T-cell (primary cell): ENCODE measurements around the gene RIN3. TPM values are rescaled to one million over a fixed set of nuclear protein-coding genes. Genes with fewer than 3 reads are reported as not detected.
"Not testable (repeated sequence)": the region's sequence is repeated elsewhere in the genome, so short reads cannot be mapped to it uniquely, and the experiment has no call there.

ENCODE experiments used
- ATAC-seq, 4 experiments: fragments of 200-7000 bp in 3 of 4; fragments of 150-1000 bp in 1 of 4; cut with Tn5 transposase; replicated peaks in 1 of 4; 1 replicate in 3 of 4; 2 replicates in 1 of 4; pipeline ENCODE4 v1.10.0; 2021; ENCODE audit warnings: moderate library complexity in 3 of 4, mild to moderate bottlenecking in 2 of 4, moderate number of reproducible peaks in 1 of 4
- CTCF ChIA-PET, 2 donors: fragments of 300-600 bp; sonication (Branson Sonifier 250); formaldehyde crosslinking; loops; one replicate each; lab custom pipeline; 2022; ENCODE audit warnings: antibody characterized with exemption in 2 of 2; lab: Charles Lee
- POLR2A ChIA-PET, 2 donors: fragments of 300-600 bp; sonication (Branson Sonifier 250); formaldehyde crosslinking; loops; one replicate each; lab custom pipeline; 2022; ENCODE audit warnings: antibody characterized with exemption in 2 of 2; lab: Charles Lee
- DNase-seq, 35 experiments: peaks; one replicate each; pipeline versions ENCODE4 v3.0.0 to v3.0.0-alpha.2; 2013 to 2023
- H3K27ac ChIP-seq: one replicate; pipeline ENCODE4 v1.5.1; 2013; ENCODE audit warnings: low read length
- H3K27me3 ChIP-seq, 2 experiments: replicated peaks in 1 of 2; 1 replicate in 1 of 2; 2 replicates in 1 of 2; pipeline versions ENCODE4 v1.6.1 to v1.7.0; 2013; ENCODE audit warnings: low read length in 1 of 2, mixed read lengths in 1 of 2; ENCODE audit not compliant: control insufficient read depth in 2 of 2, insufficient read depth in 2 of 2; ENCODE audit errors: extremely low read depth in 1 of 2
- H3K36me3 ChIP-seq, 2 donors: 1 replicate in 1 of 2; 2 replicates in 1 of 2; pipeline versions ENCODE4 v1.6.1 to v1.7.0; 2013; ENCODE audit warnings: low read length in 1 of 2; ENCODE audit not compliant: control insufficient read depth in 2 of 2, insufficient read depth in 1 of 2; ENCODE audit errors: extremely low read depth in 1 of 2
- H3K4me1 ChIP-seq, 2 experiments: 1 replicate in 1 of 2; 2 replicates in 1 of 2; pipeline versions ENCODE4 v1.6.1 to v1.7.0; 2013; ENCODE audit warnings: low read length in 2 of 2, mixed read lengths in 1 of 2; ENCODE audit not compliant: insufficient read depth in 2 of 2, control insufficient read depth in 1 of 2; ENCODE audit errors: extremely low read depth in 1 of 2
- H3K4me3 ChIP-seq, 2 donors: 1 replicate in 1 of 2; 2 replicates in 1 of 2; pipeline versions ENCODE4 v1.5.1 to v1.7.0; 2013; ENCODE audit warnings: mild to moderate bottlenecking in 2 of 2, low read length in 1 of 2, moderate library complexity in 1 of 2; ENCODE audit not compliant: control insufficient read depth in 1 of 2; ENCODE audit errors: extremely low read depth in 1 of 2
- H3K9me3 ChIP-seq: 2 replicates; pipeline ENCODE4 v1.7.0; 2013
- H3K27ac Mint-ChIP-seq, 2 donors: one replicate each; pipeline ENCODE4 v1.8.0; 2020 to 2021; ENCODE audit warnings: mild to moderate bottlenecking in 2 of 2, mixed read lengths in 2 of 2
- H3K27me3 Mint-ChIP-seq, 2 donors: one replicate each; pipeline ENCODE4 v1.8.0; 2021 to 2022; ENCODE audit warnings: mixed read lengths in 2 of 2
- H3K36me3 Mint-ChIP-seq: one replicate; pipeline ENCODE4 v1.8.0; 2021; ENCODE audit warnings: mixed read lengths
- H3K4me1 Mint-ChIP-seq, 3 donors: one replicate each; pipeline ENCODE4 v1.8.0; 2020 to 2022; ENCODE audit warnings: mixed read lengths in 3 of 3, mild to moderate bottlenecking in 1 of 3
- H3K4me3 Mint-ChIP-seq, 3 donors: one replicate each; pipeline ENCODE4 v1.8.0; 2020 to 2022; ENCODE audit warnings: mild to moderate bottlenecking in 3 of 3, mixed read lengths in 3 of 3, moderate library complexity in 3 of 3
- H3K9me3 Mint-ChIP-seq, 3 donors: one replicate each; pipeline ENCODE4 v1.8.0; 2020 to 2022; ENCODE audit warnings: mixed read lengths in 3 of 3
- WGBS: methylation state at CpG from one replicate; pipeline ENCODE4 v1.1.5; 2013; ENCODE audit warnings: missing lambda C conversion rate; ENCODE audit not compliant: insufficient coverage; 5-methylcytosine and 5-hydroxymethylcytosine counted together
- total RNA-seq, 35 experiments: library from RNA in 6 of 35; stranded (reverse) in 6 of 35; fragments of 120-200 nt in 1 of 35; gene quantifications; one replicate each; pipeline versions ENCODE4 v1.2.1 to v1.2.4 and lab custom pipeline; 2013 to 2026

RIN3 gene
- total RNA-seq, 5 donors from 2014 or later (not counting 1 experiment from before 2014, with no cell fraction given): 89.9 to 107 (median 97.0) TPM

DNA sequence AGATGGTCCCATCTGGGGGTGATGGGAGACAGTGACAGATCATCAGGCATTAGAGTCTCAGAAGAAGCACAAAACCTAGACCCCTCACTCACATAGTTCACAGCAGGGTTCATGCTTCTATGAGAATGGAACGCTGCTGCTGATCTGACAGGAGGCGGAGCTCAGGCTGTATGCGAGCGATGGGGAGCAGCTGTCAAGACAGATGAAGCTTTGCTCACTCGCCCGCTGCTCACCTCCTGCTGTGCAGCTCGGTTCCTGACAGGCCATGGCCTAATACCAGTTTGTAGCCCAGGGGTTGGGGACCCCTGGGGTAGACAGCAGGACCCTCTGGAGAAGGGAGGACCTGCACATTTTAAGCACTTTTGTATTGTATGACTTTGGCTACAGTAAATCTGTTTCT lies 123.6 kb downstream of the RIN3 start:
- Histone ChIP-seq H3K9me3 (no peaks in the 10 kb centered on the region), H3K27ac (no peak overlapping the region), H3K4me1 (peaks cover 0 to 12% of the 10 kb centered on the region in 2 experiments), H3K36me3 (peaks cover 8 to 10% of the 10 kb centered on the region in 2 donors), H3K27me3 (no peaks in the 10 kb centered on the region), H3K4me3 (no peak overlapping the region)
- no peak overlapping the region for H3K4me3 Mint-ChIP-seq
- H3K4me1 Mint-ChIP-seq: peaks cover 15 to 19% (median 19%) of the 10 kb centered on the region in 3 donors
- WGBS: 100% methylated on average over 4 of the region's 7 CpGs
- DNase-seq (peak in 1 of 35 experiments; percentile 16), ATAC-seq (no peak)
- no peaks in the 10 kb centered on the region for H3K36me3 Mint-ChIP-seq
- ChIA-PET CTCF (no interaction called here), POLR2A (no interaction called here)
- no peaks in the 10 kb centered on the region for H3K9me3 Mint-ChIP-seq
- H3K27ac Mint-ChIP-seq: peak overlapping the region; percentile 22 to 49
- H3K27me3 Mint-ChIP-seq: no peaks in the 10 kb centered on the region

DNA sequence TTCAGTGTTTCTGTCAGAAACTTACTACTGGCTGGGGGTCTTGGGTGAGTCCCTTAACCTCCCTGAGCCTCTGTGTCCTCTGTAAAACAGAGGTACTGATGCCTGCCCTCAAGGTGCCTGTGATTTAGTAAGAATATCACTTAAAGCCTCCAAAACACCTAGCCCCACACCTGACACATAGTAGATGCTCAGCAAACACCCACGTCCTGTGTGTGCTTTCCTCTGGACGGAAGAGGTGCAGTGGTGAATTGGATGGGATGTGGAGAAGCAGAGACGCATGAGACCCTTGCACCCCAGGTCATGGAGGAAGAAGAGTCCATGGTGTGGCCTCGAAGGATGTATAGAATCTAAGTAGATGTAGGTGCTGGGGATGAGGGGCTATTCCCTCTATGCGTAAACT lies 124.3 kb downstream of the RIN3 start:
- peaks cover 0 to 2% of the 10 kb centered on the region in 2 experiments for H3K27me3 ChIP-seq
- no peaks in the 10 kb centered on the region for H3K27me3 Mint-ChIP-seq
- H3K4me1 Mint-ChIP-seq: peaks cover 9 to 14% (median 13%) of the 10 kb centered on the region in 3 donors
- CTCF ChIA-PET: no interaction called here
- H3K36me3 Mint-ChIP-seq: peaks cover 4% of the 10 kb centered on the region
- no peak overlapping the region for H3K4me3 ChIP-seq
- peaks cover 8 to 10% of the 10 kb centered on the region in 2 donors for H3K36me3 ChIP-seq
- POLR2A ChIA-PET: no interaction called here
- H3K4me3 Mint-ChIP-seq: no peak overlapping the region
- no peaks in the 10 kb centered on the region for H3K9me3 Mint-ChIP-seq
- H3K9me3 ChIP-seq: no peaks in the 10 kb centered on the region
- ATAC-seq: no peak
- H3K27ac Mint-ChIP-seq: peak overlapping the region; percentile 25 to 52
- H3K27ac ChIP-seq: no peak overlapping the region
- no peak for DNase-seq
- H3K4me1 ChIP-seq: peaks cover 0 to 8% of the 10 kb centered on the region in 2 experiments
- 96% methylated on average over 3 of the region's 5 CpGs for WGBS

DNA sequence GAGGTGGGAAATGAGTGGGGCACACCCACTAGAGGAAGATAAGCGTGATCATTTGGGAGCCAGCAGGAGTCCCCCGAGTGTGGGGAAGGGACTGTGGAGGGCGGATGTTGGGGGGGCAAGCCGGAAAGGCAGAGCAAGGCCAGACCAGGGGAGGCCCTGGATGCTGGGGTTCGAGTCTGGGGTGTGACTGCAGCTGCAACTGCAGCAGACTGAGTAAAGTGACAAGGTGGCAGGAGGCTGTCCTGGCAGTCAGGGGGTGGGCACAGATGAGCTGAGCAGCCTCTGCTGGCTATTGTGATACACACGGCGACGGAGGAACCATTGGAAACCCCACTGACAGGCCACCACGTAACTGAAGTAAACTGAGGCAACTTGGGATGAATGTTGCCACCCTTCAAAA lies 124.7 kb downstream of the RIN3 start:
- H3K36me3 Mint-ChIP-seq: peaks cover 4% of the 10 kb centered on the region
- Histone ChIP-seq H3K4me1 (peaks cover 0 to 4% of the 10 kb centered on the region in 2 experiments), H3K36me3 (peaks cover 8 to 10% of the 10 kb centered on the region in 2 donors), H3K27ac (no peak overlapping the region), H3K27me3 (peaks cover 0 to 2% of the 10 kb centered on the region in 2 experiments), H3K4me3 (no peak overlapping the region), H3K9me3 (no peaks in the 10 kb centered on the region)
- H3K27ac Mint-ChIP-seq: peak overlapping the region; percentile 25 to 52
- no peaks in the 10 kb centered on the region for H3K9me3 Mint-ChIP-seq
- ChIA-PET POLR2A (no interaction called here), CTCF (interaction anchor here in 1 of 2 donors (0.5 kb wide), 1 partner anchor 137 kb away, joined by 3 read pairs; no protein-coding TSS in a partner anchor)
- H3K4me1 Mint-ChIP-seq: peaks cover 5 to 10% (median 9%) of the 10 kb centered on the region in 3 donors
- DNase-seq: peak in 1 of 35 experiments; percentile 10
- 94% methylated on average over 9 of the region's 9 CpGs for WGBS
- ATAC-seq: no peak
- no peak overlapping the region for H3K4me3 Mint-ChIP-seq
- no peaks in the 10 kb centered on the region for H3K27me3 Mint-ChIP-seq

DNA sequence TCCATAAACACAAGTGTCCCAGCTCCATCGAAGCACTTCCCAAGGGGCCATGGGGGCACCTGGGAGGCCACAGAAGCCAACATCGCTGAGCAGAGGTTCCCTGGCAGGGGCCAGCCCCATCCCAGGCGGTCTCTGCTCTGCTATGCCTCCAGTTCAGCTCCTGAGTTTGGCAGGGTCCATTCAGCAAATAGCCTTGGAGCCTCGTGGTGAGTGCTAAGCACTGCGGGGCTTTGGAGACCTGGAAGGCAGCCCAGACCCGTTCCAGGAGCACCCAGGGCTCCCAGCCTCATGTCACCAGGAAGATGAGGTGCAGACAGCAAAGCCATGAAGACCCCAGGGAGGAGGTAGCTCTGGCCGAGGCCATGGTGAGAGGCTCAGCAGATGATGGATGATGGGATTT lies 125.3 kb downstream of the RIN3 start:
- H3K36me3 Mint-ChIP-seq: peaks cover 4% of the 10 kb centered on the region
- no peaks in the 10 kb centered on the region for H3K9me3 Mint-ChIP-seq
- Histone ChIP-seq H3K27ac (no peak overlapping the region), H3K36me3 (peaks cover 8 to 12% of the 10 kb centered on the region in 2 donors), H3K4me3 (no peak overlapping the region), H3K27me3 (peaks cover 0 to 2% of the 10 kb centered on the region in 2 experiments), H3K4me1 (peaks cover 0 to 2% of the 10 kb centered on the region in 2 experiments), H3K9me3 (no peaks in the 10 kb centered on the region)
- DNase-seq (peak in 1 of 35 experiments; percentile 20), ATAC-seq (no peak)
- H3K4me3 Mint-ChIP-seq: no peak overlapping the region
- peaks cover 2 to 6% (median 4%) of the 10 kb centered on the region in 3 donors for H3K4me1 Mint-ChIP-seq
- POLR2A ChIA-PET: no interaction called here
- WGBS: 93% methylated on average over 7 of the region's 7 CpGs
- CTCF ChIA-PET: interaction anchor here in 1 of 2 donors (0.5 kb wide), 1 partner anchor 137 kb away, joined by 3 read pairs; no protein-coding TSS in a partner anchor
- H3K27ac Mint-ChIP-seq: peak overlapping the region in 1 of 2 donors; percentile 12
- H3K27me3 Mint-ChIP-seq: no peaks in the 10 kb centered on the region

GRCh38 chr14:92639472-92640117 lies 126.0 kb downstream of the RIN3 start:
- peaks cover 8 to 14% of the 10 kb centered on the region in 2 donors for H3K36me3 ChIP-seq

DNA sequence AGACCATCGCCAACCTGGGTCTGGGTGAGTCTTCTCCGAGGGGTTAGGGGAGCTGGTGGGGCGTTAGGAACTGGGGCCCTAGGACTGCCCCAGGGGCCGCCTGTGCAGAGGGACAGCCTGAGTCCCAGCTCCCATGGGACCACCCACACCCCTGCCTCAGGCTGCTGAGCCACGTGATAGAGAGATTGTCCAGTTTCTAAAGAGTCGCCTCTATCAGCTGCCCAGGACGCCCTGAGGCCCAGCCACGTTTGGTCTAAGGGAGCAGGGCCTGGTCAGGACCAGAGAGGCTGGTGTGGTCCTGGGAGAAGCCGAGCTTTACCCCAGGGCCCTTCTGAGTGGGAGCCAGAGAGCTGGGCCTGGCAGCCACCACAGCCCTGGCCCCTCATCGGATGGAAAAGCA lies 127.7 kb downstream of the RIN3 start:
- CTCF ChIA-PET: no interaction called here

More at GRCh38 chr14:92639472-92640117, 126.0 kb downstream of the RIN3 start:
- H3K27me3 ChIP-seq, H3K9me3 Mint-ChIP-seq, H3K9me3 ChIP-seq, POLR2A ChIA-PET, H3K4me3 ChIP-seq, H3K36me3 Mint-ChIP-seq, H3K4me3 Mint-ChIP-seq, H3K4me1 Mint-ChIP-seq, CTCF ChIA-PET, H3K27ac ChIP-seq, ATAC-seq, H3K27me3 Mint-ChIP-seq, H3K4me1 ChIP-seq: not testable (repeated sequence)
- peak overlapping the region in 1 of 2 donors; percentile 12 for H3K27ac Mint-ChIP-seq
- peak in 1 of 35 experiments; percentile 14 for DNase-seq
- 95% methylated on average over 23 of the region's 23 CpGs for WGBS

More for the DNA sequence above, 127.7 kb downstream of the RIN3 start:
- H3K9me3 Mint-ChIP-seq: no peaks in the 10 kb centered on the region
- POLR2A ChIA-PET: no interaction called here
- H3K4me3 ChIP-seq: no peak overlapping the region
- H3K36me3 Mint-ChIP-seq: peaks cover 9% of the 10 kb centered on the region
- WGBS: 95% methylated on average over 7 of the region's 10 CpGs
- H3K36me3 ChIP-seq: peaks cover 5 to 19% of the 10 kb centered on the region in 2 donors
- H3K27ac ChIP-seq: no peak overlapping the region
- no peak for ATAC-seq
- peak in 1 of 35 experiments; percentile 17 for DNase-seq
- no peak overlapping the region for H3K27ac Mint-ChIP-seq
- no peaks in the 10 kb centered on the region for H3K27me3 Mint-ChIP-seq
- no peaks in the 10 kb centered on the region for H3K9me3 ChIP-seq
- H3K4me1 ChIP-seq: peaks cover 6 to 17% of the 10 kb centered on the region in 2 experiments
- H3K4me3 Mint-ChIP-seq: no peak overlapping the region
- peaks cover 0 to 2% of the 10 kb centered on the region in 2 experiments for H3K27me3 ChIP-seq
- peaks cover 12 to 19% (median 19%) of the 10 kb centered on the region in 3 donors for H3K4me1 Mint-ChIP-seq
